Hematopoietic multipotent progenitor cell treated with erythropoietin and hydrocortisone succinate and interleukin-3 and kit ligand, for 15 days (in vitro differentiated cells): ENCODE results near the gene CADPS2.
"Not testable (repeated sequence)": the region's sequence is repeated elsewhere in the genome, so short reads cannot be mapped to it uniquely, and the experiment has no call there.

Source experiments
- DNase-seq: peaks from one replicate; pipeline ENCODE4 v3.0.0-alpha.2; 2015; ENCODE audit warnings: low spot score

The CADPS2 gene

DNA sequence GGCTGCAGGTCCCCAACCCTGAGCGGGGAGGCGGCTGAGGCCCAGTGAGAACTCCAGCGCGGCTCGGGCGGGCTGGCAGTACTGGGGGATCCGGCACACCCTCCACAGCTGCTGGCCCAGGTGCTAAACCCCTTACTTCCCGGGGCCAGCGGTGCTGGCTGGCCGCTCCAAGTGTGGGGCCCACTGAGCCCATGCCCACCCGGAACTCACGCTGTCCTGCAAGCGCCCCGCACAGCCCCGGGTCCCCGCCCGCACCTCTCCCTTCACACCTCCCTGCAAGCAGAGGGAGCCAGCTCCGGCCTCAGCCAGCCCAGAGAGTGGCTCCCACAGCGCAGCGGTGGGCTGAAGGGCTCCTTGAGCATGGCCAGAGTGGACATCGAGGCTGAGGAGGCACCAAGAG is 212.3 kb downstream of the CADPS2 start:
- no peak for DNase-seq

DNA sequence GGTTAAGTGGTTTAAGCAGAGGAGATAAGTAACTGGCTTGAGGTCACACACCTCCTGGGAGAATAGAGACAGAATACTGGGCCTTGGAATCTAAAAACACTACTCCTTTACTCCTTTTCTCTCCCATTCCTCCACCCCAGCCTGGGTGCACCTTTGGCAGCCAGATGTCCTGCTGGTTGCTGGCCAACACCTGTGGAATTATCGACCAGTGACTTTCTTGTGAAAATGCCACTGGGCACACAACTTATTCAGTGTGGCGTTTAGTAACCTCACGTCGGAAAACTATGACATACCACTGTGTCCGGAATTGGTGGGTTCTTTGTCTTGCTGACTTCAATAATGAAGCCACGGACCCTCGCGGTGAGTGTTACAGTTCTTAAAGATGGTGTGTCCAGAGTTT is 213.7 kb downstream of the CADPS2 start:
- no peak for DNase-seq

DNA sequence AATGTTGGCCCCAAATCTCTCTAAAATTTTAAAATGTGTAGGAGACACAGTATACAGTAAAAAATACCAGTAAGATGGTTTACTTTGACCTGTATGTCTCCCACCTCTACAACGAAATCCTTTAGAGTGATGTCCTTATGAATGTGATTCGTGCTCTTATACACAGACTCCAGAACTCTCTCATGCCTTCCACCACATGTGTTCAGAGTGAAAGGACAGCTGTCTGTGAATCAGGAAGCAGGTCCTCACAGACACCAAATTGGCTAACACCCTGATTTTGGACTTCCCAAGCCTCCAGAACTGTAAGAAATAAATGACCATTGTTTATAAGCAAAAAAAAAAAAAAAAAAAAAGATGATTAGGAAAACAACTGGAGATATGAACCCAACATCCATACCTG is 222.5 kb downstream of the CADPS2 start:
- no peak for DNase-seq

DNA sequence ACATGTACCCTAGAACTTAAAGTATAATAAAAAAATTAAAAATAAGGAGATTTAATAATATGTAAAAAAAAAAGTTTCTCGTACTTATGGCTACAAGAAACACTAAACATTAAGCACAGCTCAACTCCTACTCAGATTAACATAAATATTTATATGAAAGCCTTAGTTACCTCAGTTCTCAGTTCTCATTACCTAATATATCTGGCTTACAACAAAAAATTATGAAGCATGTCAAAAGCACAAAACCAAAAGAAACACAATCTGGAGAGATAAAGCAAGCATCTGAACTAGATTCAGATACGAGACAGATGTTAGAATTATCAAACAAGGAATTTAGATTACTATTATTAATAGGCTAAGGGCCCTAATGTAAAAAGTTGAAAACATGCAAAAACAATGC is 227.4 kb downstream of the CADPS2 start:
- no peak for DNase-seq

DNA sequence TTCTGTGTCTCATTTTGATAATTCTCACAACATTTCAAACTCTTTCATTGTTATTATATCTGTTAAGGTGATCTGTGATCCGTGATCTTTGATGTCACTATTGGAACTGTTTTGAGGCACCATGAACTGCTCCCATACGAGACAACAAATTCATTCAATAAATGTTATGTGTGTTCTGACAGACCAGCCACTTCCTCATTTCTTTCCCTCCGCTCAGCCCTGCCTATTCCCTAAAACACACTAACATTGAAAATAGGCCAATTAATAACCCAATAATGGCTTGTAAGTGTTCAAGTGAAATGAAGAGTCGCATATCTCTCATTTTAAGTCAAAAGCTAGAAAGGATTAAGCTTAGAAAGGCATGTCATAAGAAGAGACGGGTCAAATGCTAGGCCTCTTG is 232.6 kb downstream of the CADPS2 start:
- DNase-seq: no peak

DNA sequence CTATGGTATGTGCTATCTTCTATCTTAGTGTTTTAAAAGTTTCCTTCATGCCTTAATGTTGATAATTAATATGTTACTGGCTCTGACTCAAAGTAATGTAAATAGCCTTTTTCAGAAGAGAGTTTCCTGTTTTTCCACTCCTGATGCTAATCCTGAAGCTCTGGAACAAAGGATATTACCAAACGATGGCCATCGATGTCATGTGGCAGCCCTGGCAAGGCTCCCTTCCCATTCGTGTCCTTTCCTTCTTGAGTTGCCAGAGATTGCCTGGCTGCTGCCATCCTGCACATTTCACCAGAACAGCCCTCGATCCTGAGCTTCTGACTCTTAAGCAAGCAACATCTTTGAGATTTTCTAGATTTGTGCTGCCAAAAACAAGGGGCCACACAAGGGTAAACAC is 233.4 kb downstream of the CADPS2 start:
- no peak for DNase-seq

DNA sequence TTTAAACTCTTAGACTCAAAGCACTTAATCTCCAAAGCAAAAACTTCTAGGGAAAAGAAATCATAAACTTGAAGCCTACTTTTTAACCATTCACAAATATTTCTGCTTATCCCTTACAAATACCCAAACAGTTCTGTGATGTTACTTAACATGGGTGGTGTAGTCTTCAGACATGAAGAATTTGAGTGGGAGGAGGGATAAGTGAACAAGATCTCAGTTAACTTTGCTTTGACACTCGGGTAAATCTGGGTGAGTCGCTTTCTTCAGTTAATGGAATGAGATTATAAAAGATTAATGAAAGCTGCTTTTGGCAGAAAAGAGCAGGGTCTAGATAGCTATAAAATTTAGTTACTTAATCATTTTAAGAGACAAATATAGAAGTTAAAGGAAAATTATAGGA is 234.8 kb downstream of the CADPS2 start:
- DNase-seq: no peak

DNA sequence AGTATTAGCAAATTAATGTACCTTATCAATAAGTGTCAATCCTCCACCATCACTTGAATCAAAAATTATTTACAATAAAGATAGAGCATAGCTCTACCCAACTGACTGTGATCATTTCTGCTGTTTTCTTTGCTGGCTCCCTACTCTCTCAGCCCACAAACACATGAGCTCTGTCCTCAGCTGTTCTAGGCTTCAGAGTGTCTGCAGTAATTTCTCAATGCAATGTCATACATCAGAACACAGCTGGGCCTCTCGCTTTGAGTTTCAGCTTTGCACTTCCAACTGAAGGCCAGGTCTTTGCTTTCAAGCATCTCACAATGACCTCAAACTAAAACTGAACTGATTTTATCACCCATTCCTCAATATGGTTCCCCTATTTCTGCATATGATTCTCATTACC is 243.0 kb downstream of the CADPS2 start:
- no peak for DNase-seq

DNA sequence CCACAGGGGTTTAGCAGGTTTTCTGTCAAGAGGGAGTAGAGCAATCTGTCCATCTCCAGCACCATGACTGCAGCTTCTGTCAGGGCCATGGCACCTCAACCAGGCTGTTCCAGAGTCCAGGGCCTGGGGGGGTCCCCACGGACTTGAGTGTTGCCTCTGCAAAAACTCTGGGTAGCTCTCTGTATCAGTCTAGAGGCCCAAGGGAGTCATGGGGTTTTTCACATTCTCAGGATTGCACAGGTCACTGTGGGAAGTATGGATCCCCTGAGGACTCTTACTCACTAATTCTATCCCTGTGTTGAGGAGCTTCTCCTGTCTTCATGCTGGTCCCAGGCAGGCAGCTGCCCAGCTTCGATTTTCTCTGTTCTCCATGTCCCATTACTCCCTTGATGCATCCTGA is 247.8 kb downstream of the CADPS2 start:
- no peak for DNase-seq

DNA sequence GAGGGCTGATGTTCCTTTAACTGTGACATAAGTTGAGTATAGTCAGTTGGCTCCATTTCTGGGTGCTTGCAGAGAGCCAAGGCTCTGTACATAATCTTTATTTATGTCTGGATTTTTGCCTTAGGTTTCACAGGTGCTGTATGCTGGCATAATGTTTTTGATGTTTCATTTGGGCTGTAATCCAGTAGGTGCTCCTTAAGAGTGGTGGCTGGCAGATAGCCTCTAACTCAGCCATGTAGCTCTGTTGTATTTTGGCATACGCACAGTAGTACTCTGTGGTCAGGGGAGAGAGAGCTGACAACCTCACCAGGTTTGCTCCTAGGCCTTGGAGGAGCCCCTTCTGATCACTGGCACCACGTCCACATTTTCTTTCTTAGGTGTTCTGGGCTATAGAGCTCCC is 248.5 kb downstream of the CADPS2 start:
- no peak for DNase-seq

DNA sequence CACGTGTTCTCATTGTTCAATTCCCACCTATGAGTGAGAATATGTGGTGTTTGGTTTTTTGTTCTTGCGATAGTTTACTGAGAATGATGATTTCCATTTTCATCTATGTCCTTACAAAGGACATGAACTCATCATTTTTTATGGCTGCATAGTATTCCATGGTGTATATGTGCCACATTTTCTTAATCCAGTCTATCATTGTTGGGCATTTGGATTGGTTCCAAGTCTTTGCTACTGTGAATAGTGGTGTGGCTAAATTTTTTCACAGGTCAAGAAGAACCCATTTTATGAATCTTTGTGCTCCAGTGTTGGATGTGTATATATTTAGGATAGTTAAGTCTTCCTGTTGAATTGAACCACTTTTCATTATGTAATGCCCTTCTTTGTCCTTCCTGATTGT is 250.8 kb downstream of the CADPS2 start:
- not testable (repeated sequence) for DNase-seq

DNA sequence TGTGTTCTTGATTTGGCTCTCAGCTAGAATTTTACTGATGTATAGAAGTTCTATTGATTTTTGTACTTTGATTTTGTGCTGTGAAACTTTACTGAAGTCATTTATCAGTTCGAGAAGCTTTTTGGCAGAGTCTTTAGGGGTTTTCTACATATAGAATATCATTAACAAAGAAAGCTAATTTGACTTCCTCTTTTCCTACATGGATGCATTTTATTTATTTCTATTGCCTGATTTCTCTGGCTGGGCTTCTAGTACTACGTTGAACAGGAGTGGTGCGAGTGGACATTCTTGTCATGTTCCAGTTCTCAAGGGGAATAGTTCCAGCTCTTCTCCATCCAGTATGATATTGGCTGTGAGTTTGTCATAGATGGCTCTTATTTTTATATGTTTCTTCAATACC is 252.8 kb downstream of the CADPS2 start:
- no peak for DNase-seq

DNA sequence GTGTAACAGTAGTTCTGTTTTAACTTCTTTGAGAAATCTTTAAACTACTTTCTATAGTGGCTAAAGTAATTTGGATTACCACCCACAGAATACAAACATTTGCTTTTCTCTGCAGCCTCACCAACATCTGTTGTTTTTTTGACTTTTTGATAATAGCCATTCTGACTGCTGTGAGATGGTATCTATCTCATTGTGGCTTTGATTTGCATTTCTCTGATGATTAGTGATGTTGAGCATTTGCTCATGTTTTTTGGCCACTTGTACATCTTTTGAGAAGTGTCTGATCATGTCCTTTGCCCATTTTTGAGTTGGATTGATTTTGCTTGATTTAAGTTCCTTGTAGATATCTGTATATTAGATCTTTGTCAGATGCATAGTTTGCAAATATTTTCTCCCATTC is 254.0 kb downstream of the CADPS2 start:
- DNase-seq: no peak

DNA sequence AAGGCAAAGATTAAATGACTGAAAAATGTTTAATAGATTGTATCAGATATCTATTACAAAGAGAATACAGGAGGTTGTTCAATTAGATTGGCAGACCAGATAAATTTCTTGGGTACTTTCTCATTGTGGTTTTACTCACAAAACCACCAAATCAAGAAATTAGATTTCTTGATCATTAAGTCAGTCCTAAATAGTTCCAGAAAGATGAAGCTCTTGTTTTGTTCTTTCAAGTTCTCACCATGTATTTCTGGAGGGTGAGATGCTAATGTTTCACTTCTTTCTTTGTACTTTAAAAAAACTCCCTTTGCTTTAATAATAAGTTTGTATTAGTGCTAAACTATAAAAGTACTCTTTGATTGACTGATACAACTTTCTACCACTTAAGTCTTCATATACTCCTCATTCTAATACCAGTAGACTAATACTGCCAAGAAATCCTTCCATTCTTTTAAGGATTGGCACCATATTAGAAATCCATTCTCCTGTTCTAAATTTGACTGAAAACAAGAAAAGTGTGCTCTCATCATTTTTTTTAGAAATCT is 256.8 kb downstream of the CADPS2 start:
- DNase-seq: no peak

DNA sequence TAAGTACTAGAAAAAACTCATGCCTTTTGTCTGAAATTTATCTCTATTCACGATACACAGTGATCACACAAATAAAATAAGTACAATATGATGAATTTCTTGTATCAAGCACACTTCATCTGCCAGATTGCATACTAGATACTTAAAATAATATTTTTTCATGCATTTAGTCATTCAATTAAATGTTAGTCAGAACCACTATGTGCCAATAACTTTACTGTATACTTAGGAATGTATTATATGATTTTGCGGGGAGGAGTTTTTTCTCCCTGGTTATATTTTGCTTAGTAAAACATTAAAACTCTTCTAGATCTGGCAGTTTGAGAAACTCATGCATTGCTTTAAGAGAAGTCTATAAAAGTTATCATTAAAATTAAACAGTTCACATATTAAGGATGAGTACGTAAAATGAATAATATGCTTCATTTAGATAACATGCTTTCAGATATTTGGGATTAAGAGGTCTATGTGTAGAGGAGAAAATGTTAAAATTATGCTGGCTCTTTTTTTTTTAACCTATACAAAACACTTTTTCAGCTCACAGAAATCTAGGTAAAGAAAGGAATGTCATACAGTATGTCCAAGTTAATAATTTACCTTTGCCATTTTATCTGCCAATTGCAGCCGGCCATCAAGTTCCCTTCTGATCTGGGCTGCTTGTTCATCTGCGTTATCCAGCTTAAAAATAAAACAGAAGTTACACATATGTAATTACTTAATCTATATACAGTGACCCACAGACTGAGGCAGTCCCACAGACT is 257.4 kb downstream of the CADPS2 start:
- no peak for DNase-seq

DNA sequence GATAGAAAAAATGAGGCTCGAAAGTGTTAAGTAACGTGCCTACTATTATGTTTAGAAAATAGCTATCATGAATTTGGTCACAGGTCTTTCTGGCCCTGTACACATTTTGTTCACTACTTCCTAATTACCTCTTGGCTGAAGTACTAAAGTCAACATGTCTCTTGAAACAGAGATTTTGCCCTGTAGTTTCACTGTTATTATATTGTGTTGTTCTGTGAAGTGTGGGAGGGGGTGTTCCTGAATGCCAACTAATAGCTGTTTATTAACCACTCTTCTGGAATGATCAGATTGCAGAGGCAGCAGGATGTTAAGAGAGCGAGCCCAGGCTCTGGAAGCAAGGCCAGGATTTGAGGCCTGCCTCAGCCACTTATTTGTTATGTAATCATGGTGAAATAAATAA is 259.5 kb downstream of the CADPS2 start:
- DNase-seq: no peak

DNA sequence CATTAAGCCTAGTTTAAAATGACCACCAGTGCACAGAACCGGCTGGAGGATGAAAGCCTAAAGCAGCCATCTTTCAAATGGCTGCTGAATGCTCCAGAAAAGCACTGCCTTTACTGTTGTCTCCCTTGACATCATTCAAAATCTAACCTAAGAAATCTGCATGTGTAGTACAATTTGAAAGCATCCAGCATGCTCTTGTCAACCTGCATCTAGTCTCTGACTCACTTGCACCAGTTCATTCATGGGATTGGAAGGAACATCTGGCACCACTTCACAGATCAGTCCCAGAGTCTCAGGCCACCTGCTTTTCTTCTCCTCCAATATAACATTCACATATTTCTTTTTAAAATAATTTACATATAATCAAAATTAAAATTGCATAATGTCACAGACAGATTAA is 263.6 kb downstream of the CADPS2 start:
- no peak for DNase-seq

DNA sequence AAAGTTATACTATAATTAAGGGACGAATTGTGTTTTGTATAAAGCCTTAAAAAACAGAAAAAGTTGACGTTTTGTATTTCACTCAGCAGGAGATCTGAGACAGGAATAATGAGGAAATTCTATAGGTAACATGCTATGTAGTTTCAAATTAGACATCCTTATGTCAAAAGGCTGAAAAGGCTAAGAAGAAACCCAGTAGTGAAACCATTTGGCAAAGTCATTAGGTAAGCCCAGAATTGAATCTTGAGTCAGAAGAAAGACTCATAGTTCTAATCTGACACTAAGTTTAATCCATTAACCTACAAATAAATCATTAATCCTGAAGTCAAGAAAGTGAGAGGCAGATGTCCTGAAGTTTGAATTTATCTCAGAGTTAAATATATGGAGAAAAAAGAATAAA is 266.6 kb downstream of the CADPS2 start:
- DNase-seq: no peak

DNA sequence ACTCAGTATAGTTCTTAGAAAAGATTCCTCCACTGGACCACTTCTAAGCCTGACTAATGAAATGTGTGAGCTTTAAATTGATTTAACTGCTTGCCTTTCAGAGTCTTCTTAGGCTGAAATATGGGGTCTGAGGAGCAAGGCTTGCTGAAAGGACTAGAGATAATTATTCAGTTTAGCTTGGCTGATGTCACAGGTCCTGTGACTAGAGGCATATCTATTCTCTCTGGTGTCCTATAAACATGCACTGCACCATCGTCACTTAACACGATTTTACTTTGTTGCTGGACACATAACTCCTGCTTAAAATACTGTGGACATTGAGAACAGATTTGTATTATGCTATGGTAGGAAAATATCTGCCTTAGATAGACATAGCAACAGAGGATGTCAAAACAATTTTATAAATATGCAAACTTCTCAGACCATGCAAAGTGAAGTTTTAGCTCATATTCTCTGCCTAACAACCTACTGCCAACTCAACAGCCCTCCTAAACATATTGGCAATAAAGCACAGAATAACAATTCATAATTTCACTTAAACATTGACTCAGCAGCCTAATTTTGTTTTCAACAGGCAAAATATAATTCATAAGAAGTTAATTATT is 267.6 kb downstream of the CADPS2 start:
- DNase-seq: no peak

DNA sequence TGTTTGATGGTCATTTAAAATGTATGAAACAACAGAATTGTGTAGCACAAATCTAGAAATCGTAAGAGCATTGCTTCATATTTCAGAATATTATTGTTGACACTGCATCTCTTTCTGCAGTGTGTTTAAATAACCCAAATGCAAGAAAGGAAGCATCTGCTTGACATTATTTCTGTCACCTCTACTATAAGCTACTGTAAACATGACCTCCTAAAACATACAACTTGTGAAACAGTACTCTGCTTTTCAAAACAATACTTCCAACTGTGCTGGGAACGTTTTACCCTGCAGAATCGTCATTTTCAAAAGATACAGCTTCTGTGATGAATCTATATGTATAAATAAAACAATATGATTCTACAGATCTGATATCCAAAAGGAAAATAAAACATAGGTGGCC is 269.3 kb downstream of the CADPS2 start:
- no peak for DNase-seq

DNA sequence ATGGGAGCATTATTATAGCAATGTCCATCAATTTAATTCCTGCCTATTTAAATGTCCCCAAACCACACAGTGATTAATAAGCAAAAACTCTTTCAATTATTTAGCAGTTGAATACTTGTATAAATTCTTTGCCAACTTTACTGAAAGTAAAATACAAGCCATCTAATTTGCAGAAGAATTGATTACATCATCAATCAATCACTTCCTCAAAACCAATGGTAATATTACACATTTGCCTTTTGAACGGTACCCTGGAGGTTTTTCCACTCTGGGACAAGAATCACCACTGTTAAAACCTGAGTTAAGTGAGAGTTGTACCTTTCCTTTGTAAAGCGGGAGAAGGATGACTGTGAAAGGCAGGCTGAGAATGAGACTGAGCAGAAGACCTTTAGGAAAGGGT is 280.3 kb downstream of the CADPS2 start:
- DNase-seq: no peak

DNA sequence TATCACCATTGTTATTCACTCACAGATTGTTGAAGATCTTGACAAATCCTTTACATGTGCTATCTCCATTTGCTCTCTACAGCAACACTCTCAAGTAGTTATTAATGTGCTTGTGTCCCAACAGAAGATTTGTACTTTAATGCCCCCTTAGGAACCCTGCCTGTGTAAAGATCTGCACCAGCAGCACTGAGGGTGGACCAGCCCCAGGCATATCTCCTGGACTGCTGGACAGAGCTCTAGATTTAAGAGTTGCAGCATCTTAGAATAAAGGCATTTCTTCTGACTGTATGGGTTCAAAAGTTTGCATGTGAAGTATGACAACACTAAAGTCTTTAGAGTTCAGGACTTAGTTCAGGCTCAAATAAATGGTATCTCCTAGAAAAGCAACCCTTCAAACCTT is 282.0 kb downstream of the CADPS2 start:
- no peak for DNase-seq

DNA sequence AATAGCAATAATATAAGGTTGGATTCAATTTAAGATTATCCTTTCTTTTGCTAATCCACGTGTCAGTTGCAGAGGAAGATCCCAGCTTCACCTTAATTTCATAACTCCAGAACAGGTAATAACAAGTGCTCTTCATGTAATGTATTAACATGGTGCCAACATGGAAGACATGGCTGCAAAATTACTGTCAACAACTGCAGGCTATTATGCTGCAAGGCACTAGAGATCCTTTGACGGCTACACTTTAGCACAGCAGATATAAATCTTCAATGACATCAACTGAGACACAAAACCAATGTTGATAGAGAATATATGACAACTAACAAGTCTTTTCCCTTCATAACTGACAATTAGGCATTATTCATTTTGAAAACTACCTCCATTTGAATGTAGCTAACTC is 283.5 kb downstream of the CADPS2 start:
- no peak for DNase-seq

DNA sequence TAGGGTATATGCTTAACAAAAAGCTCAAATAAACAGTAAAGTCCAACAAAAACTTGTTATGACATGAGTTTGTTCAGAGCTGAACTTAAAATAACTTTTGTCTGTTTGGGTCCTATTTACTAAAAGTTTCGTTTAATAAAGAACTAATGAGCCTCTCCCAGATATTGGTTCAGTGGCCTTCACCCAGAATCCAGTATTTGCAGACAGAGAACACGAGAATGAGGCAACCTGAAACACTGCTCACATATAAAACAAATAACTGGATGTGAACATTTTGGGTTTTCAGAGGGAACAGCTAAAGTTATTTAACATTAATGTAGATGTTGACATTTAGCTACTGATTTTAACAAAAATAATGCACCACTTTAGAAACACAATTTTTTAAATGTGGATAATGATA is 285.6 kb downstream of the CADPS2 start:
- no peak for DNase-seq
